GM12878 (cell line): ENCODE data around the gene FKBP14.

Experiments used
- CREM ChIP-seq: IDR thresholded peaks from 2 replicates; pipeline ENCODE4 v1.6.1; 2014; ENCODE audit warnings: antibody characterized with exemption, low read depth
- CTCF ChIP-seq, 3 experiments: IDR thresholded peaks in 2 of 3; conservative IDR thresholded peaks in 1 of 3; 2 replicates each; pipeline ENCODE4 v1.5.1; 2011; ENCODE audit warnings: low read depth in 3 of 3, low read length in 3 of 3, mild to moderate bottlenecking in 3 of 3, control low read depth in 2 of 3, moderate library complexity in 2 of 3, inconsistent platforms in 1 of 3, mixed read lengths in 1 of 3; ENCODE audit not compliant: control insufficient read depth in 2 of 3, insufficient read depth in 1 of 3; ENCODE audit errors: extremely low read depth in 1 of 3
- EGR1 ChIP-seq, 2 experiments: IDR thresholded peaks; 1 replicate in 1 of 2; 2 replicates in 1 of 2; pipeline ENCODE4 v1.6.1; 2011 to 2012; ENCODE audit warnings: low read depth in 2 of 2, low read length in 2 of 2, borderline replicate concordance in 1 of 2, mild to moderate bottlenecking in 1 of 2, moderate library complexity in 1 of 2
- IRF4 ChIP-seq: IDR thresholded peaks from 2 replicates; pipeline ENCODE4 v1.6.1; 2011; ENCODE audit warnings: low read depth, low read length
- MYC ChIP-seq: IDR thresholded peaks from 2 replicates; pipeline ENCODE4 v1.6.1; 2011; ENCODE audit warnings: mild to moderate bottlenecking, low read length, moderate library complexity, inconsistent platforms; ENCODE audit not compliant: insufficient read depth, insufficient replicate concordance, insufficient read length, severe bottlenecking
- NFIC ChIP-seq: IDR thresholded peaks from 2 replicates; pipeline ENCODE4 v1.6.1; 2012; ENCODE audit warnings: low read depth, mild to moderate bottlenecking, inconsistent platforms, low read length, moderate library complexity
- POLR2A ChIP-seq: IDR thresholded peaks from 2 replicates; pipeline ENCODE4 v1.6.1; 2011; ENCODE audit warnings: low read depth, mild to moderate bottlenecking, low read length
- SUZ12 ChIP-seq: fragments of 200-600 bp; sonication (generic); IDR thresholded peaks from one replicate; pipeline ENCODE4 v1.6.1; 2018; ENCODE audit warnings: antibody characterized with exemption, mild to moderate bottlenecking; ENCODE audit not compliant: unreplicated experiment
- TCF7 ChIP-seq: IDR thresholded peaks from 2 replicates; pipeline ENCODE4 v1.6.1; 2014; ENCODE audit warnings: antibody characterized with exemption, borderline replicate concordance
- ZNF207 ChIP-seq: fragments of 450-650 bp; IDR thresholded peaks from 2 replicates; pipeline ENCODE4 v1.6.1; 2014; ENCODE audit warnings: antibody characterized with exemption, mild to moderate bottlenecking, borderline replicate concordance
- ZNF622 ChIP-seq: fragments of 450-650 bp; IDR thresholded peaks from 2 replicates; pipeline ENCODE4 v1.6.1; 2017; ENCODE audit warnings: mild to moderate bottlenecking, inconsistent platforms

- no peak for TF ChIP-seq CTCF (IDR thresholded peaks at IDR 0.05 in 2 of 3, conservative IDR thresholded peaks at IDR 0.05 in 1 of 3; ENCODE audit: control insufficient read depth in 2 of 3, extremely low read depth in 1 of 3, insufficient read depth in 1 of 3, low read depth in 3 of 3, low read length in 3 of 3)
- no peak for TF ChIP-seq ZNF622
- TF ChIP-seq EGR1 (IDR thresholded peaks at IDR 0.05; ENCODE audit: borderline replicate concordance in 1 of 2, low read depth in 2 of 2, low read length in 2 of 2), result no peak
- no peak for TF ChIP-seq POLR2A
- no peak for TF ChIP-seq IRF4
- no peak for TF ChIP-seq TCF7
- no peak for TF ChIP-seq NFIC
- TF ChIP-seq SUZ12, result no peak
- no peak for TF ChIP-seq MYC
- TF ChIP-seq CREM, result no peak
- no peak for TF ChIP-seq ZNF207
Measured at GRCh38 chr7:29998489-29998888, 28.0 kb downstream of the FKBP14 start.
